Type B pancreatic cell (in vitro differentiated cells): ENCODE data around the gene CD300LB. TPM values are rescaled to one million over a fixed set of nuclear protein-coding genes. Genes with fewer than 3 reads are reported as not detected.

Source experiments
- DNase-seq: peaks from one replicate; pipeline ENCODE4 v3.0.0; 2021; ENCODE audit warnings: mixed read lengths; ENCODE audit not compliant: unreplicated experiment; ENCODE audit errors: extremely low spot score
- H3K27ac Mint-ChIP-seq: 2 replicates; pipeline ENCODE4 v1.8.0; 2021; ENCODE audit warnings: mild to moderate bottlenecking, mixed read lengths
- H3K27me3 Mint-ChIP-seq: 2 replicates; pipeline ENCODE4 v1.8.0; 2021; ENCODE audit warnings: mixed read lengths
- H3K36me3 Mint-ChIP-seq: 2 replicates; pipeline ENCODE4 v1.8.0; 2021; ENCODE audit warnings: mixed read lengths
- H3K4me1 Mint-ChIP-seq: one replicate; pipeline ENCODE4 v1.8.0; 2021; ENCODE audit warnings: mixed read lengths; ENCODE audit not compliant: unreplicated experiment
- H3K4me3 Mint-ChIP-seq: 2 replicates; pipeline ENCODE4 v1.8.0; 2021; ENCODE audit warnings: mild to moderate bottlenecking, mixed read lengths
- H3K9me3 Mint-ChIP-seq: 2 replicates; pipeline ENCODE4 v1.8.0; 2021; ENCODE audit warnings: mixed read lengths
- CTCF ChIP-seq: fragments of 200-600 bp; sonication (generic); conservative IDR thresholded peaks from 2 replicates; pipeline ENCODE4 v1.5.0; 2021; ENCODE audit warnings: antibody characterized with exemption, mild to moderate bottlenecking
- total RNA-seq: library from RNA; stranded (reverse); gene quantifications from 2 replicates; pipeline ENCODE4 v1.2.1, GENCODE V29; 2021; ENCODE audit warnings: low replicate concordance

CD300LB gene
- total RNA-seq, 1 donor from 2014 or later, result not detected

DNA sequence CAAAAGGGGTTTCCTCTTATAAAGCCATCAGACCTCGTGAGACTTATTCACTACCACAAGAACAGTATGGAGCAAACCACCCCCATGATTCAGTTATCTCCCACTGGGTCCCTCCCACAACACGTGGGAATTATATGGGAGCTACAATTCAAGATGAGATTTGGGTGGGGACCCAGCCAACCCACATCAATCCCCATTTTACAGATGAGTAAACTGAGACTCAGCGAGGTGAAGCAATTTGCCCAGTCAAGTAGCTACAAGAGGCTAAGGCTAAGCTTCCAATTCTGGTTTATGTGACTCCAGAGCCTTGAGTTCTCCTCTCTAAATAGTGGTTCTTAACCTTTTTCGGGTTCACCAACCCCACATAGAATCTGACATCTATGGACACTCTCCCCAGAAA lies 56.1 kb downstream of the CD300LB start:
- H3K4me3 Mint-ChIP-seq, result no peak overlapping the region
- no peaks in the 10 kb centered on the region for H3K4me1 Mint-ChIP-seq
- no peak for DNase-seq
- H3K36me3 Mint-ChIP-seq, result no peaks in the 10 kb centered on the region
- TF ChIP-seq CTCF, result no peak
- H3K27me3 Mint-ChIP-seq, result peaks cover 34% of the 10 kb centered on the region
- no peak overlapping the region for H3K27ac Mint-ChIP-seq
- no peaks in the 10 kb centered on the region for H3K9me3 Mint-ChIP-seq

GRCh38 chr17:74474043-74474792 lies 57.1 kb downstream of the CD300LB start:
- Mint-ChIP-seq H3K4me3 (no peak overlapping the region), H3K9me3 (no peaks in the 10 kb centered on the region), H3K36me3 (no peaks in the 10 kb centered on the region), H3K27me3 (peaks cover 30% of the 10 kb centered on the region), H3K27ac (peak overlapping the region; percentile 70), H3K4me1 (no peaks in the 10 kb centered on the region)
- TF ChIP-seq CTCF, result no peak
- DNase-seq, result no peak

DNA sequence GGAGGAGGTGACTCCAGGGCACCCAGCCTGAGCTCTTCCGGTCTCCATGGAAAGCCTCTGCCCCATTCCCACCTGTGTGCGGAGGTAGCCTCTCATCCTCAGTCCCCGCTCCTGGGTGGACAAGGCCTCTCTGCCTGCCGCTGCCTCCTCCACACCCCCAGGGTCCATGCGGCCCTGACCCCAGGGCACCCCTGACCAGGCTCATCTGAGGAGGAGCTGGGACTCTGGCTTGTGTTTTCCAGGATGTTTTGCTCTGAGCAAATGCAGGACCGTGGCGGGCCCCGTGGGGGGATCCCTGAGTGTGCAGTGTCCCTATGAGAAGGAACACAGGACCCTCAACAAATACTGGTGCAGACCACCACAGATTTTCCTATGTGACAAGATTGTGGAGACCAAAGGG lies 58.0 kb downstream of the CD300LB start:
- H3K9me3 Mint-ChIP-seq, result no peaks in the 10 kb centered on the region
- TF ChIP-seq CTCF, result no peak
- no peak overlapping the region for H3K4me3 Mint-ChIP-seq
- no peaks in the 10 kb centered on the region for H3K4me1 Mint-ChIP-seq
- no peaks in the 10 kb centered on the region for H3K36me3 Mint-ChIP-seq
- H3K27me3 Mint-ChIP-seq, result peaks cover 22% of the 10 kb centered on the region
- no peak for DNase-seq
- H3K27ac Mint-ChIP-seq, result no peak overlapping the region

DNA sequence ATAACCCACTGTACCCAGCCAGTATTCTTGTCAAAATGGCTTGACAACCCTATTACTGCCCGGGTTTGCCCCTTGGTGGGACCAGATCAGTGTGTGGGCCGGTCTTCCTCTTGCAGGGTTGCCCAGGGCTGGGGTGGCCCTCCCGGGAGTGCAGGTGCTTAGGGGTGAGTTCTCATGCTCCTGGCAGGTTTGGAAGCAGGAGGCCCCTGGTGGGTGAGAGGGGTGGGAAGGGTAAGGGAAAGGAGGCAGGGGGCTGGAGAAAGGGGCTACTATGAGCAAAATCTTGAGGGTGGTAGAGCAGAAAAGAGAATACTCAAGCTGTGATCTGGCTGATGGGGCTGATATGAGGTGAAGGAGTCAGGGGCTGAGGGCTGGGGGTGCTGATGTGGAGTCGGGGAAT lies 58.4 kb downstream of the CD300LB start:
- H3K27me3 Mint-ChIP-seq, result peaks cover 20% of the 10 kb centered on the region
- no peaks in the 10 kb centered on the region for H3K4me1 Mint-ChIP-seq
- no peak for DNase-seq
- no peaks in the 10 kb centered on the region for H3K9me3 Mint-ChIP-seq
- H3K4me3 Mint-ChIP-seq, result no peak overlapping the region
- no peak overlapping the region for H3K27ac Mint-ChIP-seq
- no peaks in the 10 kb centered on the region for H3K36me3 Mint-ChIP-seq
- no peak for TF ChIP-seq CTCF

DNA sequence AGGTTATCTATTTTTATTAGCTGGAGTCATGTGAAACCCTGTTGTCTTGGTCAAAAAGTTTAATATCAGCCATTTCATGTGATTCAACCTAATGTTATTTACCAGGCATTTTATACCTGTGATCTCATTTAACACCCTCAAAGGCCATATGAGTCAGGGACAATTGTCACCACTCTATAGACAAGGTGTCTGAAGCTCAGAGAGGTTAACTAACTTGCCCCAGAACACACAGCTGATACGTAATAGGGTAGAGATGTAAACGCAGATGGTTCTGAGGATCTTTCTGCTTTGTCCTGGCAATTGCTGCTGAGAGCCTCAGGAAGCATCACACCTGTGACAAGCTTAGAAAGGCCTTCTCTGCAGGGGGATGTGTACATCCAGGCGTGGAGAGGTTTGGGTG lies 59.9 kb downstream of the CD300LB start:
- no peak overlapping the region for H3K27ac Mint-ChIP-seq
- no peak for TF ChIP-seq CTCF
- H3K4me1 Mint-ChIP-seq, result peaks cover 5% of the 10 kb centered on the region
- no peak overlapping the region for H3K4me3 Mint-ChIP-seq
- no peaks in the 10 kb centered on the region for H3K36me3 Mint-ChIP-seq
- no peak for DNase-seq
- no peaks in the 10 kb centered on the region for H3K9me3 Mint-ChIP-seq
- H3K27me3 Mint-ChIP-seq, result peaks cover 15% of the 10 kb centered on the region

Other genes with a start within 250 kb of the CD300LB start
- gene KIF19, start 205.2 kb downstream of the CD300LB start, total RNA-seq, result 2.0 and 2.9 TPM in 2 replicates
- gene BTBD17, start 169.6 kb downstream of the CD300LB start, total RNA-seq, result 5.2 and 5.7 TPM in 2 replicates
- gene GPR142, start 164.0 kb downstream of the CD300LB start, total RNA-seq, result 4.1 and 8.8 TPM in 2 replicates
- gene GPRC5C, start 99.4 kb downstream of the CD300LB start, total RNA-seq, result 52.0 and 64.3 TPM in 2 replicates
- 0.43 TPM in 1 of 2 replicates, not detected in the other for gene CD300A, start 64.8 kb downstream of the CD300LB start, total RNA-seq
- gene CD300C, start 14.6 kb upstream of the CD300LB start, total RNA-seq, result not detected in 2 replicates
- gene CD300H, start 36.0 kb upstream of the CD300LB start, total RNA-seq, result not detected in 2 replicates
- not detected in 2 replicates for gene CD300LD, start 60.8 kb upstream of the CD300LB start, total RNA-seq
- gene CD300E, start 92.3 kb upstream of the CD300LB start, total RNA-seq, result not detected in 2 replicates
- 0.19 TPM in 1 of 2 replicates, not detected in the other for gene CD300LF, start 181.4 kb upstream of the CD300LB start, total RNA-seq
- 3.4 and 4.2 TPM in 2 replicates for gene RAB37, start 205.8 kb upstream of the CD300LB start, total RNA-seq
- gene NHERF1, start 217.2 kb upstream of the CD300LB start, total RNA-seq, result 86.9 and 157 TPM in 2 replicates
- gene NAT9, start 244.9 kb upstream of the CD300LB start, total RNA-seq, result 54.7 and 67.2 TPM in 2 replicates